HG03025 (cell line): ENCODE measurements around the gene TNIP1.
A peak's percentile ranks its signal among the peaks of the same experiment; 100 is the strongest.

Experiments
- ATAC-seq: cut with Tn5 transposase; IDR thresholded peaks from one replicate; pipeline ENCODE4 v1.9.1; 2021; ENCODE audit warnings: mild to moderate bottlenecking, moderate library complexity; ENCODE audit not compliant: unreplicated experiment, low FRiP score

The TNIP1 gene

DNA sequence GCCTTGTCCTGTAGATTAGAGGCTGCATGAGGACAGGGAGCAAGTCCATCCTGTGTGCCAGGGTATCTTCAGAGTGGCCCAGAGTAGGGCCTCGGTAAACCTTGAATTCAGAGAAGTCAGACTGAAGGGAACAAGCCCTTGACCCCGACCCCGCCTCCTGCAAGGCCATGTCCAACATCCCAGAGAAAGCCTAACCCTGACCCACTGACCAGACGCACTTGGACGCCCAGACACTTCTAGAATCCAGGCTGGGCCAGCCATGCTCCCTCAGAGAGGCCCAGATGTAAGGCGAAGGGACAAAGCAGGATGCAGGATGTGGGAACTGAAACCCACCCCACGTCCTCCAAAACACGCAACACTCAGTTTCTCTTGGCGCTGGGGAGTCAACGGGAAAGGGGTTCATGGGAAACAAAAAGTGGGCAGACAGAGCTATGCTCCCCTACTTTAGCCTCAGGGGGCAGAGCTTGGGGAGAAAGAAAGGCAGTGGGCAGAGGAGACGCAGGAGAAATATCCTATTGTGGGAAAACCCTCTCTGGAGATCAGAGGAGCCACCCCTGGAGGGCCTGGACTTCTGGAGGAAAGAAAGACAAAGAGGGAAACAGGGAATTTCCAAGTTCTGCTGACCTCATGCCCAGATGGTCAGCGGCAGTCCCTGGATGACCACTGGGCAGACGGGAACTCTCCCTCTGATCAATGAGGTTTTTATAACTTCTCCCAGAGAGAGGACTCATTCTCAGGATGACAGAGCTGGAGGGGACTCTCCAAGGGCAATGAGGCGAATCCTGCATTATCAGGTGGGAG, 13.0 kb downstream of the TNIP1 start:
- ATAC-seq, result no peak

DNA sequence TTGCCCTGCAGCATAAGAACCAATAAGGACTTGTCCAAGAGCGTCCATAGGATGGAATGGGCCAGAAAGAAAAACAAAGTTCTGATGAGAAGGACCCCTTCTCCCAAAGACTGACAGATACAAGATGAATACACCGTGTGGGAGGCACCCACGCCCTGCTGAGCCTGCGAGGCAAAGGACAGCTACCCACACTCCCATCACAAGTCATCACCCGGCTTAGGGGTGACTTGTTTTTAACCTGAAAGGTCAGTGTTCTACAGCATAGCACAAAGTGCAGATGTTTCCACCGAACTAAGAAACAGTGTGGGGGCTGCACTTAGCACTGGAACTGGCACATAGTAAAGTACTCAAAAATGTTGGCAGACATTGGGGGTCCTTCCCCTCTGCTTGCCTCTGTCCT, 13.9 kb downstream of the TNIP1 start:
- ATAC-seq, result no peak

DNA sequence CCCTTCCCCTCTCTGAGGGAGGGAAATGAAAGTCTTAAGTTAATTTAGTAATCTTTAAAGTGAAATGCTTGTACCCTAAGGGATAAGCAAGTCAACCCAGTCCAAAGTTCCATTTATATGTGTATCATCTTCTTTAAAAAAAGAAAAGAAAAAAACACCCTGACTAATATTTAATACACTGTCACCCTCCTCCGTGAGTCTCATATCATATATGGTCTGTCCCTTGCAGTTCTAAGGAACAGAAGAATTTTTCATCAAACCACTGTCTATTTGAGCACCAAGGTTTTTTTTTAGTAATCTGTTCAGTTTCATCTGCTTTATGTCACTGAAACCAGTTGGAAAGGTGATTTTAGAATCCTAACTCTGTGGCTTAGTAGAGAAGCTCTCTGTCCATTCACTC, 15.2 kb downstream of the TNIP1 start:
- no peak for ATAC-seq

DNA sequence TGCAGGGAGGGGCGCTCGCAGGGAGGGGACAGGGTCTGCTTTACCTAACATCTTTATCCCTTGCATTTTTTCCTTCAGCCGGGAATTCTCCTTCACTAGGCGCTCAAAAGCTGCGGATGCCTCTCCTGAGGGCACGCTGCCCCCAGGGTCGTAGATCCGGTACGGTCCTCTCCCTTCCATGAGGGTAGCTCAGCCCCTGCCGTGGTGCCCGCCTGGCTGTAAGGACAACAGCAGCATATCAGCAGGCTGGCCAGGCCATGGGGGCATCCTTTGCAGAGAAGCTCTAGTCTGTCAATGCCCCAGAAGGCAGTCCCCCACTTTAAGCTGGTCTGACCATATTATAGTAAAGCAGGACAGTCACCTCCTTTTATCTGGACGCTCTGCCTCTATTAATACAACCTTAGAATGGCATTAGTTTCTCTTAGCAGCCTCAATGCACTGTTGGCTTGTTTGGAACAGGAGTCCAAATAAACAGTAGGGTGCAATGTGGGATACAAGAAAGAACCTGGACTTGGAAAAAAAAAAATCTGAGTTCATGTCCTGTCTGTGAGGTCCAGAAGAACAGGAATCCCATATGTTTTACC, 15.8 kb downstream of the TNIP1 start:
- ATAC-seq, result no peak

DNA sequence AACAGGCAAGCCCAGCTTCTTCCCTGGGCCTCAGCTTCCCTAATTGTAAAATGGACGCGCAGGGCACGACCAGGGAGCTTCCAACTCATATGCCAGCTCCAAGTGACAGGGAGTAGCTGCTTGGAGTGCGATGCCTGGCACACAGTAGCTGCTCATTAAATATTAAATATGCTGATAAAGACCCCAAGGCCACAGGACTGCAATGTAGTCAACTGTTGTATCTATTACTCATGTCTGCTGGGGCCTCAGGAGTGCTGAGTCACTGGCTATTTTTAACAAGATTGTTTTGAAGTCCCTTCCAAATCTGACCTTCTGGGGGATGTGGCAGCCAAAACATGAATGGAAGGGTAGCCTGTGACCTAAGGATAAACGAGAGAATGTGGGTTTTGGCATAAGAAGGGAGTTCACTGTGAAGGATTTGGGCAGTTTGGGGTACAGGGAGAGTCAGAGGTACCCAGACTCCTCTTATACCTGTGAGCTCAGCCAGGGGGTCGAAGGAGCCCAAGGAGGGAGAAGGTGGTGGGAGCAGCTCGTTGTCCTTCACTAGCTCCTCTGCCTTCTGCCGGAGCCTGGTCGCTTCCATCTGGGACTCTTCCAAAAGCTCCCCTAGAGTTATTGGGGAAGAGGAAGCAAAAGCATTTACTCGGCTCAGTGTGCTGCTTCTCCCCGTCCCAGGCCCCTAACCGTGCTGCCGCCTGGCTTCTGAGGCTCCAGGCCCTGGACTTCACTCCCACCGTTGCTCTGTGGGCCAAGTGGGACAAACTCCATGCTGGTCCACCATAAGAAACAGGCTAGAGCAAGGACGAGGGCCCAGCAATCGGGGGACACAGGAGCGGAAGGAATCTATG, 17.5 kb downstream of the TNIP1 start:
- no peak for ATAC-seq

DNA sequence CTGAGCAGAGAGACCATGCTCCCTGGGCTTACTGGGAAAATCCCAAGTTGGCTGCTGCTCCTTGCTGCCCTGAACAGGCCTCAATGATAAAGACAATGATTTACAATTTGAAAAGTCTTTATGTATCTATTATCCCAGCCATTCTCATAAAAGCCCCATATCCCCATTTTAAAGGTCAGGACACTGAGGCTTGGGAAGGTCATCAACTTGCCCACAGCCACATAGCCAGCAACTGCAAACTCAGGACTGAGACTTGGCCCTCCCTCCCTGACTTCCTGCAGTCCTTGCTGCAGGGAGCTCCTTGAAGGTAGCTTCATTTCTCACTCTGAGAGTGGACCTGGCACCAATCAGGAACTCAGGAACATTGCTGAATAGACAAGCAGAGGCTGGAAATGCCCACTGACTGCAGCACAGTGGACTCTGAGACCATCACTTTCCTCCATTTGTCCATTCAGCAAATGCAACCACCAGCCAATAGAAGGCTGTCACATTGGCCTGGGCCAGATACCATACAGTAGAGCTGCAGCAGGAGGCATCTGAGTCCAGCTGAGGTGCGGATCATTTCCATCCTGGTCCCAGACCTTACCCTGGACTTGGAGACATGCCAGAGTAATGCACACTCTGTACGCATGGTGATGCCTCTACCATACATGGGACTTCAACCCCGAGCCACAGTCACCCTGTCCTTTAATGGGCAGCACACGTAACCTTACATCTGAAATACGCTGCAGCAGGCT, 18.3 kb downstream of the TNIP1 start:
- no peak for ATAC-seq

DNA sequence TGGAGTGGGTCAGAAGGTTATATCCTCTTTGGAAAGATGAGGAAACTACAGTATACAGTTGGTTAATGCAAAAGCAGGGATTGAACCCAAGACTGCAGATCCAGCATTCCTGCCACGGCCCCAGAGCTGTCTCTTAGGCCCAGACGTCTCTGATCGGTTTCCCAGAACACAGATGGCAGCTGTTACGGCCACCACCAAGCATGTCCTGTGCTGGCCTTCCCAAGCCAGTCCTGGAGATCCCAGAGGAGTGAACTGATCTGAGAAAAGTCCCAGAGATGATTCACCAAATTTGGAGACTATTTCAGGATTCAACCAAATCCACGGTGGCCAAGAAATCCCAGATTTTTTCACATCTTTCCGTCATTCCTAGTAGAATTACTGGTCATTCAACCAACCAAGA, 20.1 kb downstream of the TNIP1 start:
- no peak for ATAC-seq

DNA sequence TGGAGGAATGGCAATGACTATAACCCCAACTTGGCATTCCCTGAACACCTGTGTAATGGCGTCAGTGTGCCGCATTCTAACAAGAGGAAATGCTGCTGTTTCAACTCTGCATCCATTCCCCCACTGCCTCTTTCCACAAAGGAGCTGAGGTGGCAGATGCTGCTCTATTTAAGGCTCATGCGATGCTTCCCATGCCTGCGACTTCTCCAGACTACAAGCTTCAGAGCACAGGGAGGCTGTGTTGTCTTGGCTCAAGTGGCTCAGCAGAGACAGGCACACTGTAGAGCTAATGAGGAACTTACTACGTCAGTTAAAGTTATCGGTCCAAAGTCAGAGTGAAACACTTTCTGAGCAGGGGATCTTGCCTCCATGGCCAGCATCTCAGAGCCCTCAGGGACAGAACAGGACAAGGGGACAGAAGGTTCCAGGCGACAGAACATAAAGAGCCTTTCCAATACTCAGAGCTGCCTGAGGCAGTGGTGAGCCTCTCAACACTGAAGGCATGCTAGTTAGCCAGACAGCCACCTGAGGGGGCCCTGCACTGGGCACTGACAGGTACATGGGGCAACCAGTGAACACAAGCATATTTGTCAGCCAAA, 21.8 kb downstream of the TNIP1 start:
- no peak for ATAC-seq

DNA sequence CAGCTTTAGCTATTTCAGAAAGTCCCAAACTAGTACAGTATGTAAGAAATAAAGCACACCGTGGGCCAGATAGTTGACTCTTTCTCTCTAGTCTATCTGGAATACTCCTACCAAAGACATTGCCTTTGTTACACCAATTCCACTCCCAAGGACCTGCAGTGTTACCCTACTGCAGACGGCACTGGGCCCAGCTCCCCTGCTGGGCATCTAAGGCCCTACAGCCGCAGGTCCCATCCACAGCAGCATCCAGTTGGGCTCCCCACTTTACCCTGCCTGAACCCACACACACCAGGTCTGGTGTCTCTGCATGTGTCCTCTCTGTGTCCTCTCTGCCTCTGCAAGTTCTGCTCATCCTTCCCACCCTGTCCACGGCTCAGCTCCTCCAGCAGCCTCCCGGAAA, 22.5 kb downstream of the TNIP1 start:
- no peak for ATAC-seq

DNA sequence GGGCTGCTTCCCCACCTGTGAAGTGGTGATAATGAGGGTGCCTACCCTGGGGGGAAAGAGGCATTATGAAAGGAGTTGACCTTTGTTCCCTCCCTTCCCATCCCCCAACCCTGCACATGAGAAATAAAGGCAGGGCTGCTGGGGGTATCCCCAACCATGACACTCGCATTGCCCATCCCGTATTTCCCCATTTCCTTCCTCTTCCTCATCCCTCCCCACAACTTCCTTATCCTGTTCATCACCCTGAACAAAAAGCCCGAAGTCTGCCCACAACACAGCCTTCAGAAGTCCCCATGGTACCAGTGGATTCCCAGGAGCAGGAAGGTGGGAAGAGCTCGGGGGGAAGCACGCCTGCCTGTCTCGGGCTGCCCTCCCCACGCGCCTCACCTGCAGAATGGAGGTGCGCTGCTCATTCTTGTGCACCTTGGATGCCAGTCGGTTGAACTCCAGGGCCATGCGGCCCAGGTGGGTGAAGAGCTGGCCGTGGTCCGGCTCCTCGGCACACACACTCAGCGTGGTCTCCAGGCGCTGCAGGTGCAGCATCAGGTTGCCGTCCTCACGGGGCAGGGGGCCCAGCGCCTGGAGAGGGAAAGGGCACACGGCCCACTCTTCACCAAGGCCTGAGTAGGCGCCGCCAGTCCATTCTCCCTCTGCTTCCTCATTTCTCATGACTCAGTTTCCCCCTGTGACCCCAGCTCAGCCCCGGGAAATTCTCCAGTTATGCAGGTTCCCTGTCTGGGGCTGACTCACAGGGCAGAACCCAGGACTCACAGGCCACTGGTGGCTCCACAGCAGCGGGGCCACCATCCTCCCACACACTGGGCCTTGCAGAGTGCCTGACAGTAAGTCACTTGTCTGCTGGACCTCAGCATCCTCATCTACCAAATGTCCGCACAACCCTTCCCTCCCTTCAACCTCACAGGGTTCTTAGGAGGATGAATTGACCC, 24.2 kb downstream of the TNIP1 start:
- ATAC-seq, result no peak

DNA sequence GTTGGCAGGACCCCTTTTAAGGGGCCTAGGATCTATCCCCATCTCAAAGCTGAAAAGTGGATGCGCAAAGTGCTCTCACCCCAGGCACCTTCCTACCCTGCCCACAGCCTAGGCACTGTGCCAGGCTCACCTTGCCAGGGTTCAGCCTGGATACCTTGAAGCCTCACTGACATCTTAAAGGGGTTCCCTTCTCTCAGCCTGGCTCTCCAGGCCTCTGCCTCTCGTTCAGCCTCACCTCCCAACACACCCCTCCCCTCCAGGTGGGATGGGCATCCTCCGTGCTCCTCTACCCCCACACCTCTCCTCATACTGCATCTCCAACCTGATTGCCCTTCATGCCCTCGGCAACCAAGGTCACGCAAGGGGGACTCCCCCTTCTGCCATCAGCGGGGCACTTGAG, 25.5 kb downstream of the TNIP1 start:
- no peak for ATAC-seq

DNA sequence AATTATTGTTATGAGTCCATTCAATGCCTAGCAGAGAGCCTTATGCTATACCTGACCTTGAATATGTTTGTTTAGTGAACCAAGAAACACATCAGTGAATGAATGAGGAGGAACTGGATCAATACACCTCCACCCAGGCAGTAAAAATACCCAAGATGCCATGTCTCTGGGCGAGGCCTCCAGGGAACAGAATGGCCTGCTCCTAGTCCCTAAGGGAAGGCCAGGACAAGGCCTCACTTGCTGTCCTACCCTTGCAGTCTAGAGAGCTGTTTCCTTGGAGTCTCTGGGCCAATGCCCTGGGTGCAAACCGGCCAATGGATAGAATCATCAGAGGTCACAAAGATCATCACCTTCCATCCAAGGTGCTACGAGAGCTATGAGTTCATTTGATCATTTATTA, 26.1 kb downstream of the TNIP1 start:
- ATAC-seq, result no peak

DNA sequence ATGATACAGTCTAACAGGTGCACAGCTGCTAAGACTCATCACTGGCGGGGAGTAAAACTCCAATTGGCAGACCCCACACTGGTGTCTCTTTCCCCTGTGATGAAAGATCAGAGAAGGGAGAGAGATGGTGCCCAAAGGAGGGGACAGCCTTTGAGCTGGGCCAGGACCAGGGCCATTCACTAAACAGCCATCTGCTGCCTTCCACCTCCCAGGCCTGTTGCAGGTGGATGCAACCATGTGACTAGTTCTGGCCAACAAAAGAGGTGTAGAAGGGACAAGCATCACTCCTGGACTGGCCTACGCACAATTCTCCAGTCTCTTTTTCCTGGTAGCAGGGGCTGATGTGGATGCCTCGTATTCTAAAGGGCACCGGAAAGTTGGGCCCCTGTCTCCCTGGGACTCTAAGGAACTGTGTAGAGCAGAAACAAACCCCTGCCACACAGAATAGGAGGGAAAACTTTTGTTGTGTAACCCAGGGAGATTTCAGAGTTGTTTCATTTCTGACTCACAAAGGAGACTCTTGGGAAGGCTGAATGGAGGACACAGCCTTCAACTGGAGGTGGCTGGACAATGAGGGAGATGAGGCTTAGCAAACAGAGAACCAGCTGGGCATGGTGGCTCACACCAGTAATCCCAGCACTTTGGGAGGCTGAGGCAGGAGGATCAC, 26.9 kb downstream of the TNIP1 start:
- no peak for ATAC-seq

DNA sequence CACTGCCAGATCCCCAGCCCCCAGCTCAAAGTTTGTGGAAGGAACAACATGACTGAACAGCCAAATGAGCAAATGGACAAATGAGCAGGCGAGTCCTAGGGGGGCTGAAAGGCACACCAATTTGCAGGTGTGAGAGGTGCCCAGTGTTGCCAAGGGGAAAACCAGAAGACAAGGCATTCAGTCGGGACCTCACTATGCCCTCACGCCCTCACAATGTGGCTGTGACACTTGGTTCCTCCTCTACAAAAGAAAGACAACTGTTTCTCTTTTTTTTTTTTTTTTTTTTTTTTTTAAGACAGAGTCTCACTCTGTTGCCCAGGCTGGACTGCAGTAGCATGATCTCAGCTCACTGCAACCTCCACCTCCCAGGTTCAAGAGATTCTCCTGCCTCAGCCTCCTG, 28.0 kb downstream of the TNIP1 start:
- no peak for ATAC-seq

DNA sequence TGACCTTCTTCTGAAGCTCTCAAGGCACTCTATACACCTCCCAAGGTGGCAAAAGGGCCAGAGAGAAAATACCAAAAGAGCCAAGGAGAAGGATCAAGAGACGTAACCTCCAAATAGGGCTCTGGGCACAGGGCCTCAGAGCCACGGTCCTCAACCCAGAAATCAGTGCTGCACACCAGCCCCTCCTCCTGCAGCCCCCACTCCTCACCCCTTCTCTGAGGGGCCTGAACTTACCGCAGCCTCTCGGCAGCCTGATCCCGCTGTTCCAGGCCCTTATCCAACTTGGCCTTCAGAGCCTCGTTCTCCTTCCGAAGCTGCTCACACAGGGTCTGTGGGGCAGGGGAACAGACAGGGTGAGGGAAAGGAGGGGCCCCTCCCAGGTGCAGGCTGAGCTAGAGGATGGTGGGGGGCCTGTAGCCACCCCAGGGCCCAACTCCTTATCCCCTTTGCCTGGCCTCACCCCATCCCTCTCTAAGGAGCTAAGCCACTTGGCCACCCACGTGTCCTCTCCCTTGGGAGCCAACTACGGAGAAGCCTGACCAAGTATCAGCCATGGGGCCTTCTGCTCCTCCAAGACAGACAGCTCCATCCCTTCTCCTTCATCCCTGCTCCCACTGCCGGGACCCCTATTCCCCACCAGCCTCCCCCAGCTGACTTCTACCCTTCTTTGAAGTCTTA, 28.8 kb downstream of the TNIP1 start:
- no peak for ATAC-seq

DNA sequence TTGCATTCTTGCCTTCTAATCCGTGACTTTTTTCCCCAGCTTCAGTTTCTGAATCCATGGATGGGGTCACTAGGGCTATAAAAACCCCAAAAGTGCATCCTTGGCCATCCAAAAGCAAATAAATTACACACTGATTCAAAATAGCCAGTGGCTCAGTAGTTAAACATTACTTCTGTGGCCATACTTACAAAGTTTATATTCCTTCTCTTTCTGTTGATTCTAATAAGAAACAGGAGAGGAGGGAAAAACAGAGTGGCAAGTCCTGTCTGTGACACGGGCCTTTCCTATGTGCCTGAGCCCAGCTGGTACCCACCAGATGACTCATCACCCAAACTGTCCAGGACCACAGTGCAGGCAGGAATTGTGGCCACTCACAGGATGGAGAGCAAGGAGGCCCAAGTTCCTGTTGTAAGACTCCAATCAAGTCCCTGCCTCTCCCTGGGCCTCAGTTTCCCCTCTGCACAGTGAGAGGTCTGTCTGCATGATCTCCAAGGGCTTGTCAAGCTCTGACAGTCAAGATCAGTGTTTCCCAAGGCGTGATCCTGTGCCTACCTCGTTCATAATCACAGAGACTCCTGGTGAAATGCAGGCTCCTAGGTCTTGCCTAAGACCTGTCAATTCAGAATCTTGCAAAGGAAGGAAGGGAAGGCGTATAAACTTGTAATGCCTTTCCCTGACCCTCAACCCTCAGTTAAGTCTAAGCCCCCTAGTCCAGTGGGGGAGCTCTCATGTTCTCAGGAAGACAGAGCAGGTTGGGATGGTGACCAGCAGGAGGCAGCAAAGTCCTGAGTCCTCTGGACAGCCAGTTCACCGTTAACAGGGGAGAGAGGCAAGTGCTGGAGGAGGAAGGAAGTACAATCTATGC, 29.5 kb downstream of the TNIP1 start:
- peak; percentile 65 for ATAC-seq

DNA sequence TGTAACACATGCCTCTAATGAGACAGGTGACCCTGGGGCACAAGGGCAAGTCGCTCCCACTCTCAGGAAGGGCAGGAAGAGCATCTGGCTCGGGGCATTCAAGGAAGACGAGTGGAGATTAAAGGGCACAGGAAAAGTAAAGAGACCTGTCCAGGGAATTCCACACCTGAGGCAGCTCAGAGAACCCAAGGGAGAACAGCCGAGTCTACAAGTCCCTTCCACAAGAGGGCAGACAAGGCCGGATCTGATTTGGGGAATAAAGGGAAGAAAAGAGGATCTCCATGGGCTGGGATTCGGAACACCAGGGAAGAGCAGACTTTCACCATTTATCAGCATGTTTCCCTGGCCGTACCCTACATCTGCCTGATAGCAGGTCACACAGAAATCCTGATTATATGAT, 32.3 kb downstream of the TNIP1 start:
- ATAC-seq, result no peak
